ENCODE measurements around the gene BEAN1.

- TF ChIP-seq CTCF (IDR thresholded peaks at IDR 0.05) (no peak), POLR2A (IDR thresholded peaks at IDR 0.05) (no peak)
Observed at GRCh38 chr16:66432429-66432828, 5.3 kb downstream of the BEAN1 start.

Measured in esophagus squamous epithelium (tissue), 4 donors.